Ovary (tissue), 3 donors: Measurements from ENCODE around the gene ADRB1.

ENCODE experiments used
- POLR2A ChIP-seq: fragments of 450-650 bp; IDR thresholded peaks from one replicate; pipeline ENCODE4 v1.6.1; 2017; ENCODE audit warnings: antibody characterized with exemption, mild to moderate bottlenecking, moderate library complexity
- TF ChIP-seq, protein P1 (sequence below), 3 donors: fragments of 450-650 bp in 2 of 3; fragments of 200-600 bp in 1 of 3; IDR thresholded peaks; one replicate each; pipeline versions ENCODE4 v1.5.1 to v1.8.0; 2016 to 2022; ENCODE audit warnings: antibody characterized with exemption in 3 of 3, mild to moderate bottlenecking in 1 of 3
- donor health status: DM: no; HTN: no; CAD: no.

DNA sequence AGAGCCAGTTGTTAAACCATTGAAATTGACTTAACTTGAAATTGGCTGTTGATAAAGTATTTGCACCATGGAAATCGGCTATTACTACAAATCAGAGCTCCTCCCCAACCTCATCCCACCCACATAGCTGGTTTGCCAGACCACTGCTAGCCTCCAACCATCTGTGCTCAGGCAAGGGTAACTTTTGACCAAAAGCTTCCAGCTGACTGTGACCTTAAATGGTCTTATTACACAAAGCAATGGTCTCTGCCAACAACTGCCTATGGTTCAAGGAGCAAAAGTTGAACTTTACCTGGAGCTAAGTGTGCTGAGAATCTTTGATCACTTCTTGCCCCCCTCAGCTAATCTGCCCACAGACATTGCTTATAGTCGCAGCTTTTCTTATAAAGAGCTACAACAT lies 48.5 kb upstream of the ADRB1 start:
- TF ChIP-seq POLR2A, result no peak
- TF ChIP-seq, protein P1, sequence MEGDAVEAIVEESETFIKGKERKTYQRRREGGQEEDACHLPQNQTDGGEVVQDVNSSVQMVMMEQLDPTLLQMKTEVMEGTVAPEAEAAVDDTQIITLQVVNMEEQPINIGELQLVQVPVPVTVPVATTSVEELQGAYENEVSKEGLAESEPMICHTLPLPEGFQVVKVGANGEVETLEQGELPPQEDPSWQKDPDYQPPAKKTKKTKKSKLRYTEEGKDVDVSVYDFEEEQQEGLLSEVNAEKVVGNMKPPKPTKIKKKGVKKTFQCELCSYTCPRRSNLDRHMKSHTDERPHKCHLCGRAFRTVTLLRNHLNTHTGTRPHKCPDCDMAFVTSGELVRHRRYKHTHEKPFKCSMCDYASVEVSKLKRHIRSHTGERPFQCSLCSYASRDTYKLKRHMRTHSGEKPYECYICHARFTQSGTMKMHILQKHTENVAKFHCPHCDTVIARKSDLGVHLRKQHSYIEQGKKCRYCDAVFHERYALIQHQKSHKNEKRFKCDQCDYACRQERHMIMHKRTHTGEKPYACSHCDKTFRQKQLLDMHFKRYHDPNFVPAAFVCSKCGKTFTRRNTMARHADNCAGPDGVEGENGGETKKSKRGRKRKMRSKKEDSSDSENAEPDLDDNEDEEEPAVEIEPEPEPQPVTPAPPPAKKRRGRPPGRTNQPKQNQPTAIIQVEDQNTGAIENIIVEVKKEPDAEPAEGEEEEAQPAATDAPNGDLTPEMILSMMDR (IDR thresholded peaks at IDR 0.05), result no peak
